K562 (cell line): ENCODE measurements around the gene SEPTIN1. TPM values are rescaled to one million over a fixed set of nuclear protein-coding genes. Genes with fewer than 3 reads are reported as not detected.
A peak's percentile ranks its signal among the peaks of the same experiment; 100 is the strongest.

ENCODE experiments used
- E4F1 ChIP-seq: fragments of 250-450 bp; sonication (Bioruptor Pico); IDR thresholded peaks from 2 replicates; pipeline ENCODE4 v1.5.0; 2021; ENCODE audit warnings: mild to moderate bottlenecking, borderline replicate concordance
- FUS ChIP-seq: fragments of 200-400 bp; formaldehyde crosslinking; optimal IDR thresholded peaks from 2 replicates; pipeline ENCODE3; 2017; ENCODE audit warnings: low read depth, low read length
- KAT8 ChIP-seq: fragments of 450-650 bp; IDR thresholded peaks from 2 replicates; pipeline ENCODE4 v1.6.1; 2016; ENCODE audit warnings: low read depth, mild to moderate bottlenecking
- MCM5 ChIP-seq: fragments of 450-650 bp; IDR thresholded peaks from 2 replicates; pipeline ENCODE4 v1.6.1; 2016; ENCODE audit warnings: low read depth
- NR0B1 ChIP-seq: fragments of 450-650 bp; IDR thresholded peaks from one replicate; pipeline ENCODE4 v1.6.1; 2018; ENCODE audit warnings: mild to moderate bottlenecking, moderate library complexity; ENCODE audit not compliant: partially characterized antibody
- RBM22 ChIP-seq: fragments of 200-400 bp; formaldehyde crosslinking; IDR thresholded peaks from 2 replicates; pipeline ENCODE4 v1.6.1; 2018; ENCODE audit warnings: low read length, low read depth; ENCODE audit not compliant: poor library complexity, severe bottlenecking
- SMARCE1 ChIP-seq: fragments of 450-650 bp; IDR thresholded peaks from 2 replicates; pipeline ENCODE4 v1.7.1; 2016; ENCODE audit warnings: mild to moderate bottlenecking
- TBP ChIP-seq: optimal IDR thresholded peaks from 2 replicates; pipeline ENCODE3; 2011; ENCODE audit warnings: low read depth, low read length, improper control_type of control experiment
- ZBED1 ChIP-seq: IDR thresholded peaks from 2 replicates; pipeline ENCODE4 v1.6.1; 2014
- ZBTB17 ChIP-seq: fragments of 450-650 bp; formaldehyde crosslinking; IDR thresholded peaks from 2 replicates; pipeline ENCODE4 v1.4.0; 2020; ENCODE audit warnings: mild to moderate bottlenecking
- ZC3H4 ChIP-seq: sonication (generic); formaldehyde crosslinking; IDR thresholded peaks from 2 replicates; pipeline ENCODE4 v1.9.0; 2021; ENCODE audit warnings: missing genetic modification reagents, borderline replicate concordance
- ZEB2 ChIP-seq: fragments of 450-650 bp; IDR thresholded peaks from 2 replicates; pipeline ENCODE4 v1.6.1; 2016
- ZNF184 ChIP-seq: sonication (generic); formaldehyde crosslinking; IDR thresholded peaks from 2 replicates; pipeline ENCODE4 v1.5.0; 2020; ENCODE audit warnings: missing genetic modification reagents
- ZNF217 ChIP-seq: sonication (generic); formaldehyde crosslinking; IDR thresholded peaks from 2 replicates; pipeline ENCODE4 v1.8.0; 2022; ENCODE audit warnings: mild to moderate bottlenecking, missing genetic modification reagents
- polyA plus RNA-seq, 8 experiments: library from polyadenylated mRNA; depleted of rRNA in 4 of 8; stranded (reverse) in 5 of 8; unstranded in 3 of 8; fragments of >200 nt; fragmentation: Nextera tagmentation in 2 of 8; fragmentation: Illumina TruSeq in 1 of 8; extraction: Ambion mirVana in 2 of 8; extraction: Trizol in 1 of 8; gene quantifications; 2 replicates each; pipeline versions ENCODE4 v1.2.1 to v1.2.3, GENCODE V29; 2011 to 2014; ENCODE audit warnings: inconsistent platforms in 1 of 8, missing spikeins in 1 of 8
- total RNA-seq, 7 experiments: library from RNA; depleted of rRNA in 6 of 7; stranded (reverse); fragments of >200 nt in 6 of 7; fragmentation: Illumina TruSeq in 2 of 7; extraction: Trizol in 2 of 7; gene quantifications; 2 replicates each; pipeline versions ENCODE4 v1.2.1 to v1.2.3, GENCODE V29; 2011 to 2021; ENCODE audit warnings: low replicate concordance in 1 of 7
- TF ChIP-seq, protein P1 (sequence below): sonication (generic); formaldehyde crosslinking; IDR thresholded peaks from 2 replicates; pipeline ENCODE4 v1.8.1; 2023; ENCODE audit warnings: mild to moderate bottlenecking, missing genetic modification reagents
- TF ChIP-seq, protein P2 (sequence below): IDR thresholded peaks from 2 replicates; pipeline ENCODE4 v1.6.1; 2011; ENCODE audit warnings: borderline replicate concordance, low read depth, mild to moderate bottlenecking, moderate library complexity, low read length; ENCODE audit not compliant: insufficient read depth, poor library complexity, severe bottlenecking
- TF ChIP-seq, protein P3 (sequence below): sonication (generic); formaldehyde crosslinking; IDR thresholded peaks from 2 replicates; pipeline ENCODE4 v1.8.1; 2023; ENCODE audit warnings: mild to moderate bottlenecking, missing genetic modification reagents, moderate library complexity

Gene SEPTIN1
- total and polyA plus RNA-seq, 9 of the 15 experiments (the other 6 are each of a cell fraction or from before 2014, with no cell fraction given): 0.23 to 5.6 (median 1.7) TPM; not detected in 1

DNA sequence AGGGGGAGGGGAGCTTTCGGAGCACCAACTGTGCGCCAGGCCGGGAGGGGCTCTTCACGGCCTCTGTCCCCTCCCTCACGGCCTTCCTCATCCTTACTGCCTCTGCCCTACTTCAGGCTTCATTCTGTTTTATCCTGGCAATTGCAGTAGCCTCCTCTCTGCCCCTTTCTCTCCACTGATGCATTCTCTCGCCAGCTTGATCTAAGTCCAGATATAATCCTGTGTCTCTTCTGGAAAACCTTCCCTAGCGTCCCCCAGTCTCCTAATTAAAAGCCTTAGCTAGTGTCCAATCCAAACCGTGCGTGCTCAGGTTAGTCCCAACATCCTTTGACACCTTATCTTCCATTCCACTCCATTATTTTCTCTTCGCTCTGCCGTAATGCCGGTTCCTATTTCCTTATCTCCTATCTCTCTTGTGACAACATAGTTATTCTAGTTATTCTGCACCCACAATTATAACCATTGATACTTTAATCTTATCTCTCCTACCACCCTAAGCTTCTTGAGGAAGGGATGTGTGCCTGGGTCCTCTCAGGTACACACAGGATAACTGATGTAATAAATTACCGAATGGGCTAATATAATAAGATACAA, 13.7 kb upstream of the SEPTIN1 start (continued):
- TF ChIP-seq NR0B1 (no peak), ZBED1 (no peak), KAT8 (no peak), ZEB2 (peak; percentile 9; the same call in 1 of the 2 replicates), TBP (peak; percentile 20), MCM5 (no peak), FUS (no peak), SMARCE1 (peak; percentile 61; the same call in 1 of the 2 replicates), ZNF184 (CRISPR knock-in tag) (no peak), E4F1 (CRISPR knock-in tag) (no peak), ZBTB17 (no peak), ZC3H4 (CRISPR knock-in tag) (0 out of 2 replicates have a peak, but pooled peaks have one; percentile 25), RBM22 (no peak), ZNF217 (CRISPR knock-in tag) (no peak)
- TF ChIP-seq, protein P1, sequence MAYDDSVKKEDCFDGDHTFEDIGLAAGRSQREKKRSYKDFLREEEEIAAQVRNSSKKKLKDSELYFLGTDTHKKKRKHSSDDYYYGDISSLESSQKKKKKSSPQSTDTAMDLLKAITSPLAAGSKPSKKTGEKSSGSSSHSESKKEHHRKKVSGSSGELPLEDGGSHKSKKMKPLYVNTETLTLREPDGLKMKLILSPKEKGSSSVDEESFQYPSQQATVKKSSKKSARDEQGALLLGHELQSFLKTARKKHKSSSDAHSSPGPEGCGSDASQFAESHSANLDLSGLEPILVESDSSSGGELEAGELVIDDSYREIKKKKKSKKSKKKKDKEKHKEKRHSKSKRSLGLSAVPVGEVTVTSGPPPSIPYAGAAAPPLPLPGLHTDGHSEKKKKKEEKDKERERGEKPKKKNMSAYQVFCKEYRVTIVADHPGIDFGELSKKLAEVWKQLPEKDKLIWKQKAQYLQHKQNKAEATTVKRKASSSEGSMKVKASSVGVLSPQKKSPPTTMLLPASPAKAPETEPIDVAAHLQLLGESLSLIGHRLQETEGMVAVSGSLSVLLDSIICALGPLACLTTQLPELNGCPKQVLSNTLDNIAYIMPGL: no peak
- TF ChIP-seq, protein P2, sequence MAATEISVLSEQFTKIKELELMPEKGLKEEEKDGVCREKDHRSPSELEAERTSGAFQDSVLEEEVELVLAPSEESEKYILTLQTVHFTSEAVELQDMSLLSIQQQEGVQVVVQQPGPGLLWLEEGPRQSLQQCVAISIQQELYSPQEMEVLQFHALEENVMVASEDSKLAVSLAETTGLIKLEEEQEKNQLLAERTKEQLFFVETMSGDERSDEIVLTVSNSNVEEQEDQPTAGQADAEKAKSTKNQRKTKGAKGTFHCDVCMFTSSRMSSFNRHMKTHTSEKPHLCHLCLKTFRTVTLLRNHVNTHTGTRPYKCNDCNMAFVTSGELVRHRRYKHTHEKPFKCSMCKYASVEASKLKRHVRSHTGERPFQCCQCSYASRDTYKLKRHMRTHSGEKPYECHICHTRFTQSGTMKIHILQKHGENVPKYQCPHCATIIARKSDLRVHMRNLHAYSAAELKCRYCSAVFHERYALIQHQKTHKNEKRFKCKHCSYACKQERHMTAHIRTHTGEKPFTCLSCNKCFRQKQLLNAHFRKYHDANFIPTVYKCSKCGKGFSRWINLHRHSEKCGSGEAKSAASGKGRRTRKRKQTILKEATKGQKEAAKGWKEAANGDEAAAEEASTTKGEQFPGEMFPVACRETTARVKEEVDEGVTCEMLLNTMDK: no peak
- TF ChIP-seq, protein P3, sequence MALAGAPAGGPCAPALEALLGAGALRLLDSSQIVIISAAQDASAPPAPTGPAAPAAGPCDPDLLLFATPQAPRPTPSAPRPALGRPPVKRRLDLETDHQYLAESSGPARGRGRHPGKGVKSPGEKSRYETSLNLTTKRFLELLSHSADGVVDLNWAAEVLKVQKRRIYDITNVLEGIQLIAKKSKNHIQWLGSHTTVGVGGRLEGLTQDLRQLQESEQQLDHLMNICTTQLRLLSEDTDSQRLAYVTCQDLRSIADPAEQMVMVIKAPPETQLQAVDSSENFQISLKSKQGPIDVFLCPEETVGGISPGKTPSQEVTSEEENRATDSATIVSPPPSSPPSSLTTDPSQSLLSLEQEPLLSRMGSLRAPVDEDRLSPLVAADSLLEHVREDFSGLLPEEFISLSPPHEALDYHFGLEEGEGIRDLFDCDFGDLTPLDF (CRISPR knock-in tag): no peak
